H54 (cell line): ENCODE measurements around the gene TMA7.

Experiments
- DNase-seq: peaks from one replicate; pipeline ENCODE4 v3.0.0; 2011; ENCODE audit warnings: low spot score, mixed read lengths; ENCODE audit not compliant: insufficient read length
- FAIRE-seq: peaks from 3 replicates; lab custom pipeline; 2011; peaks lifted over from hg19 to GRCh38; lab: Jason Lieb, UNC
- POLR2A ChIP-seq: IDR thresholded peaks from 2 replicates; pipeline ENCODE4 v1.6.1; 2011; ENCODE audit warnings: low read depth, mild to moderate bottlenecking, low read length

TMA7 gene

DNA sequence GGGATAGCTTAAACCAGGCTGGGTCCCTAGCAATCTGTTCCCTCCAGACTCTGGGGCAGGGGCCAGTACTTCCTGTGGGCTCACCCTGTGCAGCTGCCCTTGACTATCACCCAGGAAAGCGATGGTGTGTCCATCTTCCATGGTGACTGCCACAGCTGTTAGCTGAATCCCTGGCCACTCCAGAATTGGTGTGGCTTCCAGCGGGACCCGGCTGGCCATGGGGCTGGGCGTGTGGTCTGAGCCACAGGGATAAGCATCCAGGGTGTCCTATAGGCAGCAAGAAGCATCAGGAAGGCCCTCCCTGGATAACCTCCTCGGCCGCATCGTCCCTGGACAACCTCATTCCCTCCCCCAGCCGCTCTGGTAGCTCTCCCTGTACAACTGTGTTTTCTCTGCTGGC, 17.4 kb upstream of the TMA7 start:
- no peak for FAIRE-seq
- no peak for DNase-seq
- TF ChIP-seq POLR2A: no peak

DNA sequence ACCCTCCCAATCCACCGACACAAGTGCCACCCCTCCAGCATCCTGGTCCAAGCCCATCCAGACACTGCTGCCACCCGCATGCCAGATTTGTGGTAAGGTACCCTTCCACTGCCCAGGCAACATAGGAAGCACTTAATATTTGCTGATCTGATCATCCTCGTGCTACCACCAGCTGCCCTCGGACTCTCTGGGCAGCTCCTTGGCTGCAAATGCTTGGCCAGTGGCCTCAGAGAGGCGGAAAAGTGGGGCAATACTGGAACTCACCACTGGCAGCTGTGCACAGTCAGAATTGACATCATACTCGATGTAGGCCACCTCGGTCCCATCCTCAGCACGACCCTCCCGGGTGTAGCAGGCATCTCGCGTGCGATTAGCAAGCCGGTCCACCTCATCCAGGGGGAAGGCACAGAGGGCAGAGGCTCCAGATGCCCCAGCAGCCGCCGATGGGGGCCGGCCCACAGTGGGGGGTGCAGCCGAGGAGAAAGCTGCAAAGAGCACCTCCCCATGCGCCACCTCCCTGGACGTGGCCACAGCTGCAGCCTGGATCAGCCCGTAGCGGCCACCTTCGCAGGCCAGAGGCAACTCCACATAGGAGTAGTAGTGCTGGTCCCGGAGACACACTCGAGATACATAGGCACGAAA, 16.7 kb upstream of the TMA7 start:
- FAIRE-seq (no peak), DNase-seq (no peak)
- no peak for TF ChIP-seq POLR2A

DNA sequence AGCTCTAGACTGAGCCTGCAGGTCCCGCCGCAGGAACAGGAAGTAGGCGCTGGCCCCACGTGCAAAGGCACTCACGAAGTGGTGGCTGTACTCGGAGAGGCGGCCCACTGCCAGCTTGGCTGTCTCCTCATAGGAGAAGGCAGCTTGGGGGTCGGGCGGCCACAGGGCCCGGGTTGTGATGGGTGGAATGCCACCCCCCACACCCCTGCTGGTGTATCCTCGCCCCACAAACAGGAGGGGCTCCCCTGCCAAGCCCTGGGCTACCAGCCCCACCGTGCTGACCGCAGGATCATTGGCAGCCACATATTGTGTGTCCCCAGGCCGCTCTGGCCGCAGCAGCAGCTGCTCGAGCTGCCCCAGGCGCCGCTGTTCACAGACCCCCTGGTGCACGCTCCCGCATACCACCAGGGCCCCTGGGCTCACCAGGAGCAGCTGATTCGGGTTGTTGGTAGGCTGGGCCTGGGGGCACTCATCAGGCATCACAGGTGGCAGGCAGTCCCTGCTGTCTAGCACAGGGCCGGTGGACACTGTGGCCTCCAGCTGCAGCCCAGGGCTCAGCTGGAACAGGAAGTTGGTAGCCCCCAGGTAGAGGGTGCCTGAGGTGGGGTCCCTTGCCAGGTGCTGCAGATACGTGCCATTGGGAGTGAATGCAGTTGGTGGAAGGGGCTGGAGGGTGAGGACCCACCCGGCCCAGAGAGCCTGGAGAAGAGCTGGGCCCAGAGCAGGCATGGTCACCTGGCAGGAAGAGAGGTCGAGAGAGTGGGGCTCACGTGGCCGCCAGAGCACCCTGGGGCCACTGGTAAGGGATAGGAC, 16.0 kb upstream of the TMA7 start:
- DNase-seq (no peak), FAIRE-seq (no peak)
- no peak for TF ChIP-seq POLR2A

DNA sequence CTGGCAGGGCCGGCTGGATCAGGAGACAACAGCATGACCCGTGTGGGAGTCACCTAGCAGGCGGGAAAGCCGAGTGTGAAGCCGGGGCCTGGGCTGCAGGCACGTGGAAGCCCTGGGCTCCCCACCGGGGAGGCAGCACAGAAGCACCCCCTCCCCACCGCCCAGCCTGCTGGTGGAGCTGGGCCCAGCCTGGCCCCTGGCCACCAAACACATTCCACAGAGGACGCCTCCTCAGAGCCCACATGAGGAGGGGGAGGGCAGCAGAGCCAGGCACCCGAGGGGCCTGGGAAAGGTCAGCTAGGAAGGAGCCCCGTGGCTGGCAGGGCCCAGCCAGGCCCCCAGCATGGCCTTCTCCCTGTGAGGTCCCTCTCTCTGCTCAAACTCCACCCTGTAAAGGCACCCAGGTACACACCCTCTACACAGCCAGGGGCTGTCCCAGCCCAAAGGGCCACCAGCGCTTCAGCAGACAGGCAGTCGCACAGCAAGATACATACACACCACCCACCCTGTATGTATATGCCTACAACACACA, 14.7 kb upstream of the TMA7 start:
- DNase-seq (no peak), FAIRE-seq (no peak)
- TF ChIP-seq POLR2A: no peak

DNA sequence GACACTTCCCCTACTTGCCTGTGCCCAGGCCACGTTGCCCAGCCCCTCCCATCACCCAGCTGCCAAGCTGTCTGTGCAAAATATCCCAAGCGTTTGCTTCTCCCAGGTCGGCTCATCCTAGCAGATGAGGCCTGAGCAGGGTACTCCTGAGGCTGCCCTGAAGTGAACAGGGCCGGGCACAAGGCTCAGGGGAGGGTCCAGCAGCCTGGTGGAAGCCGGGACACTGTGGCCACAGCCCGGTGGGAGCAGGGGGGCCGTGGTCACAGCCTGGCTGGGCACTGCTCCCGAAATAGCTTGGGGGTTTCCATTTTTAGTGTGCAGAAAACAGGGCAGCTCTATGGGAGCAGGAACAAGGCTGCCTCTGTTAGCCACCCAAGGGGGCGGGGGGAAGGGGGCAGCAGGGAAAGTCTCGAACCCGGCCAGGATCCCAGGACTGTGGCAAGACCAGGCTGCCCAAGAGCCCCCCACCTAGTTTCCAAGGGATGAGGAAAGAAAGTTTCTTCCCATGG, 13.6 kb upstream of the TMA7 start:
- FAIRE-seq (no peak), DNase-seq (no peak)
- no peak for TF ChIP-seq POLR2A

DNA sequence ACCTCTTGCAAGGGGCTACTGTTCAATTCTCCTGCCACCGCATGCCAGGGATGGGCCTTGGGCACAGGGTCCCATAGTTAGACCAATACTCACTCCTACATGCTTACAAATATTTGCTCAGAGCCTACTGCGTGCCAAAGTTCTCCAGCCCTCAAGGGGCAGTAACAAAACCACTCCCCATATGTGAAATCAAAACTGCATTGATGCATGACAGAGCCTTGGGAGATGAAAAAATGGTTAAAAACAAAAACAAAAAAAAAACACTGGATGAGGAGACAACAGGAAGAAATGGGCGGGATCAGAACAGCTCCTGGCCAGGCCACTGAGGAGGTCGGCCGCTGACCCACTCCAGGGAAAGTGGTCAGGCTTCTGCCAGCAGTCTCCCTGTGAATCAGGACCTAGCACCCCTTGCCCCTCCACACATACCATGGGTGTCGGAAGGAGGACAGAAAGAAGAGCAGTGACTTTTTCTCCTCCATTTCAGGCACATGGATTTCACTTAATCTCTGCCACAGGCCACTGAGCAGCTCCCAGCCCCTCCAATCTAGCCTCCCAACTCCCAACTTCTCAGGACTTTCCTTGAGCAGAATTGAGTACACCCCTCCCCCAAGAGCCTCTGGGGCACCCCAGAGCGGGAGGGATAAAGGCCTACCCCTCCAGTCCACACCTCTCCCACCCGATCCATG, 13.0 kb upstream of the TMA7 start:
- no peak for DNase-seq
- FAIRE-seq: no peak
- no peak for TF ChIP-seq POLR2A

DNA sequence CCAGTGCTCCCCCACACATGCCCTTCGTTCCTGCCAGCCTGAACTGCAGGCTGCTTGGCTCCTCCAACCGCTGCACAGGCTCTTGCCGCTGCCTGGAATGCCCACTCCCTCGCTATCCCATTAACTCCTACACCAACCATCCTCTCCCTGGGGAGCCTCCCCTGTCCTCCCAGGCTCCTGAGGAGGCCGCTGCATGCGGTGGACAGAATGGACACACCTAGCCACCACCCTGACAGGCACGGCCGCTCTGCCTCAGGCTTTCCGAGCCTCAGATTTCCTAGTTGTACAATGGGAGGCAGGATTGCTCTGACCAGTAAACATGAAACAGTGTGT, 12.5 kb upstream of the TMA7 start:
- TF ChIP-seq POLR2A: no peak
- FAIRE-seq (no peak), DNase-seq (no peak)

DNA sequence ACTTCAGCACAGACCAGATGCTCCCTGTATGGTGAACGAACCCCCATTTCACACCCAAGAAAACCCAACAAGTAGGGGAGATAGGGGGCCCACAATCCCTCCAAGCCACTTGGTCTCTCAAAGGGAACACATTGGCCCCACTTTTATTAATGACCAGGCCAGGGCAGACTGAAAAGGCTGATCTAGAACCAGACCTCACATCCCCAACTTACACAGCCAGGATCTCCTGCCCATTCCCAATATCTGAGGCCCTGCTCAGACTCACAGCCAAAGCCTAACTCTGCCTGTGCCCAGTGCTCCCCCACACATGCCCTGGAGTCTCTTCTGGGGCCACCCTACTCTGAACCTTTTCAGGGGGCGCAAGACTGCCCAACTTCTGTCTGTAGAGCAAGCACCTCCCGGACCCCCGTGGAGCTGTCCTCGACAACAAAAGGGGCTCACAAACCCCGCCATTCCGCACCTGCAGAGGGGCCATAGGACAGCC, 11.9 kb upstream of the TMA7 start:
- TF ChIP-seq POLR2A: no peak
- FAIRE-seq (no peak), DNase-seq (no peak)

DNA sequence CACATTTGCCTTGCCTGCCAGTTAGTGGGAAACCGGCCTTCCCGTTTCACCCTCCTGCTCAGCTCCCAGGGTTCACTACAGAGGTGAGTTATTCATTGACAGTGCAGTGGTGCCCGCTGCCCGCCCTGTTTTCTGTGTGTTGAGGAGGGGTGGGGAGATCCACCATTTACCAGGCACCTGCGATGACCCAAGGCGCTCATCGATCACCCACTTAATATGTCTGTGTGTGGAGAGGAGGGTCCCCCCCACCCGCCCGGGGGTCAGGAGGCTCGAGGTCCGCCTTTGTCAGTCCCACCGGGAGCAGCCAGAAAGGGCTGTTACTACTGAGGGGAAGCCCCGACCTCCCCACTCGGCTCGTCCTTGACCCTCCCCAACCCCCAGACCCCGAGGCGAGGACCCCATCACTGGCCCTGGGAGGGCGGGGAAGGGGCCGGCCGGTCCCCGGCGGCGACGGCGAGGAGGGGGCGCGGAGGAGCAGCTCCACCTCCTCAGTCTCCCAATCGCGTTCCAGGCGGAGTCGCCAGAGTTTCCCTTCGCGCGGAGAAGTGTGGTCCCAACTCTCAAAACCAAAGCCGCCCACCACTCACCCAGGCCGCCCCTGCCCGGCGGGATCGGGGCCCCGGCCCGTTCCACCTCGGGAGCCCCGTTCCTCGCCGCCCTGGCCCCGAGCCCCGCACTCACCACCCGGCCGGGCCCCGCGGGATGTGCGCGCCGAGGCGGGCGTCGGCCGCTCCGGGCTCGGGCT, 11.3 kb upstream of the TMA7 start:
- DNase-seq (no peak), FAIRE-seq (no peak)
- no peak for TF ChIP-seq POLR2A

DNA sequence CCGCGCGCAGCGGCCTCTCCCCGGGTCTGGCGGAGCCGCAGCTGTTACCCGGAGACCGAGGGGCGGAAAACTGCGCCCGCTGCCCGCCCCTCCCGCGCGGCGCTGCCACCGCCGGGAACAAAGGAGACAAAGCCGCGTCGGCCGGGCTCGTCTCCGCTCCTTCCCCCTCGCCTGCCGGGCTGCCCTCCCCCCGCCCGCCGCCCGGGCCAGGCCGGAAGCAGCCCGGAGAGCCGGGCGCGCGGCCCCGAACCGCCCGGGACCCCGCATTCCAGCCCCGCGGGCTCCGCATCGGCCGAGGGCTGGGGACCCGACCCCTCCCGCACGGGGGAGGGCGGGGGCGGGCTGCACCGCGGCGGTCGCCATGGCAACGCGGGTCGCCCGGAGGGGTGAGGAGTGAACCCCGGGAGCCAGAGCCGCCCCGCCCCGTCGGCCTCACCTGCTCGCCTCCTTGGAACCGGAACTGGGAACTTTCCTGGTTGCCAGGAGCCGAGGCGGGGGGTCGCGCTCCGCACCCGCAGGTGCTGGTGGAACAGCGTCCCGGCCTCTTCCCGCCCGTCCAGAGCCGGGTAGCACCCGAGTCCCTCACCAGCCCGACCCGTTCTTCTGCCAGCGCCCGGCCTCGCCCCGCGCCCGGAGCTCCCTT, 10.6 kb upstream of the TMA7 start:
- DNase-seq (peak; percentile 75), FAIRE-seq (no peak)
- TF ChIP-seq POLR2A: no peak

DNA sequence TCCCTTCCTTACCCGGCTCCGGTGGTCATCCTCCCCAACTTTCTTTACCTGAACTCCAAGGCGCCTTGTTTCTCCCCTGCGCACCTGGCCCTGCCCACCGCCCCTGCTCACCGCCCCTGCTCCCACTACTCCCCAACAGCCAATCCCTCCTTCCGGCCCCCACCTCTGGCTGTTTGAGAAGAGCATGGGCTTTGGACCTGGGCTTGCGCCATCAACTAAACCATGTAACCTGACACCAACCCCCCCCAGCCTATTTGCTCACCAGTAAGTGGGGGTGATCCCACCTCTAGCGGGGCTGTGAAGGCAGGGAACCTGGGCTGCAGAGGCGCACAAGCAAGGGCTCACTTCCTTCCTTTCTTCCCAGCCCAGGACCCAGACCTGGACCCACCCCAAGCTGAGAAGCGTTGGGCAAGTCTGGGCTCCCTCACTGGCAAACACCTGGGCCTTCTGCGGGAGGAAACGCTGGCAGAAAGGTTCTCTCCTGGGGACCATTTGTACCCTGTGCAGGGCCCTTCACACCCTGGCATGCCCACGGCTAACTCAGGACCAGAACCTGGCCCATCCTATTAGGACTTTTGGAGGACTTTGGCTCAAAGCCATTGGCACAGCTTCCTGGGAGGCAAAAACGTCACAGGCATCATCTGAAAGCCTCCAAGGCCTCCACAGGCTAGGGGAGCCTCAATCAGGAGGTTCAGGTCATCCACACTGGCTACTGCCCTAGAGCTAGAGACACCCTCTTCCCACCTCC, 9.9 kb upstream of the TMA7 start, which contains the start of gene PLXNB1:
TSS of gene PLXNB1 (minus strand) at position 127 of the 748 bp plus-strand sequence. CDS start 5,475 bp downstream, outside the sequence.
- no peak for DNase-seq
- FAIRE-seq: no peak
- no peak for TF ChIP-seq POLR2A

DNA sequence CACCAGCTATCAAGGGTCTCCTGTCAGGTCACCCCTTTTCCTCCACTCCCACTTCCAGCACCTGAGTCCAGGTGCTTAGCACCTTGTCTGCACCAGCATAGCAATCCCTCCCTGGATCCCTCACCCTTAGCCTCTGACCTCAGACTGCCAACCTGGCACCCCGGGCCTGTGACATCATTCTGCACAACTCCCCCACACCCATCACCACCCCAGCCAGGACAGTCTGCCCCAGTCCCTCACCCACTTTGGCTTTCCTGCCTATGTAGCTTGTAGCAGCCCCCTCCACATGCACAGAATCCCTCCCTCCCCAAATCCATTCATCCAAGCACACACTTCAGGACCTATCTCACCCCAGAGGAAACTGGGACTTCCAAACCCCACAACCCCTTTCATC, 9.4 kb upstream of the TMA7 start:
- no peak for DNase-seq
- no peak for FAIRE-seq
- no peak for TF ChIP-seq POLR2A
